ENCODE measurements around the gene PTPRB.

DNA sequence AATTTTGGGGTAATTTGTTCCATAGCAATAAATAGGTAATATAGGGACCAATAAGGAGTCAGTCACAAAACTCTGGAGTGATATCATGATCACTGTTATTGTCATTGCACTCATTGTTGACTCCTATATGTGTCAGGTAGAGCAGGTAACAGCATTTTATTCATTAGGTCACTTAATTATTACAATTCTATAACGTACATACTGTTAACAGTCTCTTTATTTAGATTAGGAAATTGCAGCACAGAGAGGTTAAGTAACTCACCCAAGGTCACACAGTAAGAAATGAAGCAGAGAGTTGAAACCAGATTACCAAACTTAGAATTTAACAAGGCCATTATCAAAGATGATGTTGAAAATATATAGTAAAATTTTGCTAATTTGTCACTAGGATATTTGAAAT, 49.7 kb upstream of the PTPRB start:
- TF ChIP-seq POLR2A (IDR thresholded peaks at IDR 0.05; ENCODE audit: low read depth, low read length) (no peak), TAF1 (IDR thresholded peaks at IDR 0.05; ENCODE audit: low read depth, low read length) (no peak), POLR2AphosphoS5 (IDR thresholded peaks at IDR 0.05; ENCODE audit: low read depth, low read length) (no peak), PAX5 (IDR thresholded peaks at IDR 0.05; ENCODE audit: insufficient read depth, low read length, severe bottlenecking) (no peak)
